ENCODE results near the gene IGIP.

IGIP gene

GRCh38 chr5:140125637-140126036 is at the start of gene IGIP:
TSS of gene IGIP (plus strand) at chr5:140125937. CDS start at chr5:140128477, 2,540 bp downstream.
- H3K4me3 ChIP-seq (ENCODE audit: low read depth, low read length): no peak within 1 kb of the TSS
- no peak for TF ChIP-seq CTCF (IDR thresholded peaks at IDR 0.05; ENCODE audit: insufficient read depth, low read depth, low read length, missing control alignments)
- no peak for DNase-seq (ENCODE audit: low read depth)

- no peak overlapping the region for H3K4me3 ChIP-seq (ENCODE audit: low read depth, low read length)
- DNase-seq (ENCODE audit: low read depth): no peak
- no peak for TF ChIP-seq CTCF (IDR thresholded peaks at IDR 0.05; ENCODE audit: insufficient read depth, low read depth, low read length, missing control alignments)
These were observed 49.6 kb upstream of the IGIP start for GRCh38 chr5:140076142-140076541.

GRCh38 chr5:140076788-140077187 is 48.9 kb upstream of the IGIP start:
- H3K4me3 ChIP-seq (ENCODE audit: low read depth, low read length): no peak overlapping the region
- no peak for TF ChIP-seq CTCF (IDR thresholded peaks at IDR 0.05; ENCODE audit: insufficient read depth, low read depth, low read length, missing control alignments)
- DNase-seq (ENCODE audit: low read depth): no peak

GRCh38 chr5:140083120-140083519 is 42.6 kb upstream of the IGIP start:
- H3K4me3 ChIP-seq (ENCODE audit: low read depth, low read length): no peak overlapping the region
- no peak for DNase-seq (ENCODE audit: low read depth)
- no peak for TF ChIP-seq CTCF (IDR thresholded peaks at IDR 0.05; ENCODE audit: insufficient read depth, low read depth, low read length, missing control alignments)

- TF ChIP-seq CTCF (IDR thresholded peaks at IDR 0.05; ENCODE audit: insufficient read depth, low read depth, low read length, missing control alignments): no peak
- no peak overlapping the region for H3K4me3 ChIP-seq (ENCODE audit: low read depth, low read length)
- no peak for DNase-seq (ENCODE audit: low read depth)
These were observed 42.1 kb upstream of the IGIP start for GRCh38 chr5:140083650-140084049.

- DNase-seq (ENCODE audit: low read depth): no peak
- no peak for TF ChIP-seq CTCF (IDR thresholded peaks at IDR 0.05; ENCODE audit: insufficient read depth, low read depth, low read length, missing control alignments)
These were observed 41.2 kb upstream of the IGIP start for GRCh38 chr5:140084541-140084940.

GRCh38 chr5:140090251-140090650 is 35.5 kb upstream of the IGIP start:
- TF ChIP-seq CTCF (IDR thresholded peaks at IDR 0.05; ENCODE audit: insufficient read depth, low read depth, low read length, missing control alignments): no peak
- H3K4me3 ChIP-seq (ENCODE audit: low read depth, low read length): no peak overlapping the region
- DNase-seq (ENCODE audit: low read depth): no peak

More at GRCh38 chr5:140084541-140084940, 41.2 kb upstream of the IGIP start:
- no peak overlapping the region for H3K4me3 ChIP-seq (ENCODE audit: low read depth, low read length)

All from GM12865 (cell line).